HG03460 (cell line): Measurements from ENCODE around the gene PGAP6.
A peak's percentile ranks its signal among the peaks of the same experiment; 100 is the strongest.
"Not testable (repeated sequence)": the region's sequence is repeated elsewhere in the genome, so short reads cannot be mapped to it uniquely, and the experiment has no call there.

Experiments used
- ATAC-seq: cut with Tn5 transposase; IDR thresholded peaks from one replicate; pipeline ENCODE4 v1.9.1; 2021; ENCODE audit not compliant: unreplicated experiment

PGAP6 gene

DNA sequence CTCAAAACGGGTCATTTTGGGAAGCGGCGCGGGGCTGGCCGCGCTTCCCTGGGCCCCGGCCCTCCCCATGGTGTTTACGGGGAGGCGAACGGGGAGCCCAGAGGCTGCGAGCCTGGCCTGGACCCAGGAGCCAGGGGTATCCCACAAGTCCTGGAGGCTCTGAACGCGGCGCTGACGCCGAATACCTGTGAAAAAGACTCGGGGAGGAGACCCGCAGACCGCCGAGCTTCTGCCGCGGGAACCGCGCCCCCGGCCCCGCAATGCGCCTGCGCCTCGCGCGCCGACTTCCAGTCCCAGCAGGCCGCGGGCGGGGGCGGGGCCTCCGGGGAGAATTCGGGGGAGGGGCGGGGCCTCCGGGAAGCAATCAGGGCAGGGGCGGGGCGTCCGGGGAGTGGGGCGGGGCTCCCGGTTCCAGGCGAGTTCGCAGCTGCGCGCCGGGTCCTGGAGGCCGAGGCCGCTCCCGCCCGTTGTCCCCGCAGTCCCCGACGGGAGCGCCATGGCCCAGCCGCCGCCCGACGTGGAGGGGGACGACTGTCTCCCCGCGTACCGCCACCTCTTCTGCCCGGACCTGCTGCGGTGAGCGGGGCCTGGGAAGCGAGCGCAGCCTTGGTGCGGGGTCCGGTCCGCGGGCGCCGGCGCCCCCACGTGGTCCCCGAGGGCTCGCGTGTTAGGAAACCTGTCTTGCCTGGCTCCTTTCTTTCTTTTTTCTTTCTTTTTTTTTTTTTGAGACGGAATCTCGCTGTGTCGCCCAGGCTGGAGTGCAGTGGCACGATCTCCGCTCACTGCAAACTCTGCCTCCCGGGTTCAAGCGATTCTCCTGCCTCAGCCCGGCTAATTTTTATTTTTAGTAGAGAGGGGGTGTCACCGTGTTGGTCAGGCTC, 19.9 kb upstream of the PGAP6 start, which contains the start of gene DECR2:
DECR2 (plus strand) TSS at position 418 of the 881 bp plus-strand sequence; CDS start at position 497, 79 bp downstream.
- peak; percentile 51 for ATAC-seq

DNA sequence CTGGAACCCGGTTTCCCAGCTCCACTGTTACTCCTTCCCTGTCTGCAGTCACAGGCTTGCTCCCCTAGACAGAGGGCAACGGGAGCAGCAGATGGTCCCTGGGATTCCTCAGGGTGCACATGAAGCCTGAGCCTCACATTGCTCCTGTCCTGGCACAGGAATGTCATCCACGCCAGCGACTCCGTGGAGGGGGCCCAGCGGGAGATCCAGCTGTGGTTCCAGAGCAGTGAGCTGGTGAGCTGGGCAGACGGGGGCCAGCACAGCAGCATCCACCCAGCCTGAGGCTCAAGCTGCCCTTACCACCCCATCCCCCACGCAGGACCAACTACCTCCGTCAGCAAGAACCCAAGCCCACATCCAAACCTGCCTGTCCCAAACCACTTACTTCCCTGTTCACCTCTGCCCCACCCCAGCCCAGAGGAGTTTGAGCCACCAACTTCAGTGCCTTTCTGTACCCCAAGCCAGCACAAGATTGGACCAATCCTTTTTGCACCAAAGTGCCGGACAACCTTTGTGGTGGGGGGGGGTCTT, 18.3 kb upstream of the PGAP6 start:
- ATAC-seq = no peak

GRCh38 chr16:399340-400019, 17.7 kb upstream of the PGAP6 start:
- no peak for ATAC-seq

DNA sequence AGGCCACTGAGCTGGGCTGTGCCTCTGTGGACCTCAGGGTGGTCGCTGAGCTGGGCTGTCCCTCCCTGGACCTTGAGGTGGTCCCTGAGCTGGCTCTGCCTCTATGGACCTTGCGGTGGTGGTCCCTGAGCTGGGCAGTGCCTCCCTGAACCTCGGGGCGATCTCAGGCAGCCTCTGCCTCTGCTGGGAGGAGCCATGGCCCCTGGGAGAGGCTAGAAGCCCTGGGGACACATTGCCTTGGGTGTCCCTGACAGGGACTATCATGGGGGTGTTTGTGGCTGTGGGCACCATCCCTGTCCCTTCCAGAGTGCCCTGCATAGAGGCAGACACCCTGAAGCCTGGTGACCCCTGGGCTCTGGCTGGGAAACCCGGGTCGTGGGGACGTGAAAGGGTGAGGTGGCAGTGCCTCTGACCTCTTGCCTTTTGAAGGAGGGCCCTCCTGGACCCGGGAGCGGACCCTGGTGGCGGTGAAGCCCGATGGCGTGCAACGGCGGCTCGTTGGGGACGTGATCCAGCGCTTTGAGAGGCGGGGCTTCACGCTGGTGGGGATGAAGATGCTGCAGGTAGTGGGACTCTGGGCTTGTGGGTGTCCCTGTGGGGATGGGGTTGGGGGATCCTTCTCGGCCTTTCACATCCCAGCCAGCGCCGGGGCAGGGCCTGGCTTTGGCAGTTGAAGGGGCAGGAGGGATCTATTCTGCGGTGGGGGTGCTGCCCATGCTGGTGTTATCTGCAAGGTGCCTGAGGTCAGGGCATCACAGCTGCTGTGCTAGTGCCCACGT, 17.0 kb upstream of the PGAP6 start:
- no peak for ATAC-seq

DNA sequence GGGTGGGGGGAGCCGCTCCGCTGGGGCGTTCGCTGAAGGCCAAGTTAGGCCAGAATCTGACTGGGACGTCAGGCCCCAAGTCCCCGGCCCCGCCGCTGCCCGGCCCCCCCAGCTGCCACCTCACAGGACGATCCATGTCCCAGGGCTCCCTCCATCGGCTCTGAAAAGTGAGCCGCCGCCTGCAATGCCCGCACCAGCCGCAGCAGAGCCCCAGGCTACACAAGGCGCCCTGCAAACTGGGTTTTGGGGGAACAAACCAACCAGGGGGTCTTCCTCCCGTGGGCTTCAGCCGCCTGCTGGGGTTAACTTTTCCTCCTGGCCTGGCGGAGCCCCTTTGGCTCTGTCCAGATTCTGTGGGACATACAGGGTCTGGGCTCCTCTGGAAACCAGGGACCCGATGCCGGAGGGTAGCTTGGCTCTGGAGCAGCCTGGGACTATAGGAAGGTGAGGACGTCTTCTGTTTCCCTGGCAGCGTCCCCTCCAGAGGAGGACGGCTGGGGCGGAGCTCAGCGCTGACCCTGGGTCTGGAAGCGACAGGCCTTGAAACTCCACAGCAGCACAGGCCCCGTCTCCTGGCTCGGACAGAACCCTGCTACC, 16.1 kb upstream of the PGAP6 start:
- no peak for ATAC-seq

- no peak for ATAC-seq
These were observed 15.4 kb upstream of the PGAP6 start, which contains the start of gene NME4 for GRCh38 chr16:397135-397661. TSS of gene NME4 (plus strand) at chr16:397199. CDS start at chr16:397223, 24 bp downstream.

GRCh38 chr16:396605-397004, 14.8 kb upstream of the PGAP6 start:
- ATAC-seq = no peak

GRCh38 chr16:396199-396598, 14.4 kb upstream of the PGAP6 start:
- ATAC-seq = no peak

DNA sequence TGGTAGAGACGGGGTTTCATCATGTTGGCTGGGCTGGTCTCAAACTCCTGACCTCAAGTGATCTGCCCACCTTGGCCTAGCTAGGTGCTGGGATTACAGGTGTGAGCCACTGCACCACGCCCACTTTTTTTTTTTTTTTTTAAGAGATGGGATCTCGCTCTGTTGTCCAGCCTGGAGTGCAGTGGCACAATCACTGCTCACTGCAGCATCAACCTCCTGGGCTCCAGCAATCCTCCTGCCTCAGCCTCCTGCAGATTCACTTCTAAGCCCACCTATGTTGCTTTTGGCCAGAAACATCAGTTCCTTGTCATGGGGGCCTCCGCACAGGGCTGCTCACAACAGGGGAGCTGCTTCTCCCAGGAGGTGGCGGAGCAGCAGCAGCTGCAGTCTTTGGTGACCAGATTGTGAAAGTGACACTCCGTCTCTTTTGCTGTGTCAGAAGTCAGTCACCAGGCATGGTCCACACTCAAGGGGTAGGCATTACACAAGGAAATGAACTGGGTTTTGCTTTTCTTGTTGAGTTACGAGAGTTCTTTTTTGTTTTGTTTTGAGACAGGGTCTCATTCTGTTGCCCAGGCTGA, 10.8 kb upstream of the PGAP6 start:
- ATAC-seq = no peak

DNA sequence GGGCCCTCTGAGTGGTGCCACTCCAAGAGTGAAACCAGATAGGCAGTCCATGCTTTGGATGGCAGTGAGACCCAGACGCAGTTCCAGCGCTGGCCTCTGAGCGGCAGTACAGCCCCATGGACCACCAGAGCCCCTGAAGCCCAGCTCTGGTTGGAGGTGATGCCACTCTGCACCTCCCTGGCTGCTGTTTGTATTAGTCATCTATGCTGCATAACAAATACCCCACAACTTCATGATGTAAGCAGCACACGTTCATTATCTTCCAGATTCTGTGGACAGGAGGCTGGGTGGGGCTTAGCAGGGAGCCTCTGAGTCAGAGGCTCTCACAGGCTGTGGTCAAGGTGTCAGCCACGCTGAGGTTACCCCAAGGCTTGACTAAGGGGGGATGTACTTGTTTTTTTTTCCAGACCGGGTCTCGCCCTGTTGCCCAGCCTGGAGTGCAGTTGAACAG, 10.1 kb upstream of the PGAP6 start:
- ATAC-seq = no peak

GRCh38 chr16:389352-389751, 7.6 kb upstream of the PGAP6 start:
- ATAC-seq = no peak

- not testable (repeated sequence) for ATAC-seq
These were observed 6.2 kb upstream of the PGAP6 start for GRCh38 chr16:387761-388666.

GRCh38 chr16:386641-387156, 4.9 kb upstream of the PGAP6 start:
- no peak for ATAC-seq

GRCh38 chr16:383326-384051, 1.7 kb upstream of the PGAP6 start:
- ATAC-seq = no peak

GRCh38 chr16:381012-381788, 578 bp downstream of the PGAP6 start:
- peak; percentile 16 for ATAC-seq

DNA sequence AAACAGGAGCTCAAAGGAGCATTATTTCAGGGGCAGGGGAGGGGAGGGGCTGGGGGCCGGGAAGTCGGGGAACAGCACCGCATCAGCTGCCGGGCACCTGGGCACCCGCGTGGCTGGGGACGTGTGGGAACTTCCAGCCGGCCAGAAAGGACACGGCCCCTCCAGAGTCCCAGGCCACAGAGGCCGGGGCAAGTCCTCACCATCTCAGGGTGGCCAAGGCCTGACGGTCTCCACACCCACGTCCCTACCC, 1.1 kb downstream of the PGAP6 start:
- ATAC-seq = no peak

GRCh38 chr16:379961-380761, 1.6 kb downstream of the PGAP6 start:
- no peak for ATAC-seq
